HG03432 (cell line): Measurements from ENCODE around the gene CYBRD1.

Experiments
- ATAC-seq: cut with Tn5 transposase; IDR thresholded peaks from one replicate; pipeline ENCODE4 v1.9.1; 2021; ENCODE audit warnings: mild to moderate bottlenecking, moderate library complexity; ENCODE audit not compliant: unreplicated experiment

Gene CYBRD1

DNA sequence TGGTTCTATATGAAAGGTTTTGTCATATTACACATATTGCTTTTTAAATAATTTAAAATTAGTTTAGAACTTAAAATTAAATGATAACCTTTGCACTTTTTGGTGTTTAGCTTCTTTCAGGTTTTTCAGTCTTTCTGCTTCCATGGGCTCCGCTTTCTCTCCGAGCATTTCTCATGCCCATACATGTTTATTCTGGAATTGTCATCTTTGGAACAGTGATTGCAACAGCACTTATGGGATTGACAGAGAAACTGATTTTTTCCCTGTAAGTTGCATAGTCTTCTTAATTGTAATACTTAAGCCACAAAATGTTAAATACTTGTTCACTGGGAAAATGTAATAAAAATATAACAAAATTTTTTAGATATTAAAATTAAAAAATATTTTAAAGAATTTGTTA, 31.0 kb downstream of the CYBRD1 start:
- no peak for ATAC-seq

GRCh38 chr2:171553858-171554257, 31.6 kb downstream of the CYBRD1 start:
- no peak for ATAC-seq

- ATAC-seq, result no peak
These were observed 32.8 kb downstream of the CYBRD1 start for GRCh38 chr2:171554991-171555615.

GRCh38 chr2:171557363-171557762, 35.1 kb downstream of the CYBRD1 start:
- no peak for ATAC-seq

DNA sequence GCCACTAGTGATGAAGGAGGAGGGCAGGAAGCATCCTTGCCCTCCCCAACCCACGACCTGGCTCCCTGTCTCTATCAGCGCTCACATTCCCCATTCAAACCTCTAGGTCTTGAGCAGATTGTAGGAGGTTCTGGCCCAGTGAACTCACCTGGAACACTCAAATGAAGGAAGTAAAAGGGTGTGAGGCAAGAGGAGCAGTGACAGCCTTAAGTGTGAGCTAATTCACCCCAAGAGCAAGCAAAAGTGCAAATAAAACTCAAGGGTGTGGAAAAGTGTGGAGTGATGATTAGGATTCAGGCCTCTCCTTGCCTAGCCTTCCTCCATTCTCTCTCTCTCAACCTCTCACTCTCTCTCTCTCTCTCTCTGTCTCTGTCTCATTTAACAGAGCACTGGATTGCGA, 41.0 kb downstream of the CYBRD1 start:
- no peak for ATAC-seq

DNA sequence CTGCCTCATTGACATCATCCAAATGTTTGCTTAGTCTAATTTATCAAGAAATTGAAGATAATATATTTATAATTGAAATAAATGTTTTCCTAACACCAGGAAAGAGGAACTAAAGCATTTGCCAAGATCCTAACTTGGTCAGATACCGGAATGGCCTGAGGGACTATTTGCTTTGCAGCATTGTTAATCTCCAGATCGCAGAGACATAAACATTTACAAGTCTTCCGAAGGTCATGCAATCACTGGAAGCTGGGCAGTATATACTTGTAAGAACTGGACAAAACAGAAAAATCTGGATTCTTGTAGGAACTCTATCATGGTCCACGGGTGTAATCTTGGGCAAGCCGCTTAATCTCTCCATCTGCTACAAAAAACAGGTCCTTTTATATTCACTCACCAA, 42.2 kb downstream of the CYBRD1 start:
- no peak for ATAC-seq

DNA sequence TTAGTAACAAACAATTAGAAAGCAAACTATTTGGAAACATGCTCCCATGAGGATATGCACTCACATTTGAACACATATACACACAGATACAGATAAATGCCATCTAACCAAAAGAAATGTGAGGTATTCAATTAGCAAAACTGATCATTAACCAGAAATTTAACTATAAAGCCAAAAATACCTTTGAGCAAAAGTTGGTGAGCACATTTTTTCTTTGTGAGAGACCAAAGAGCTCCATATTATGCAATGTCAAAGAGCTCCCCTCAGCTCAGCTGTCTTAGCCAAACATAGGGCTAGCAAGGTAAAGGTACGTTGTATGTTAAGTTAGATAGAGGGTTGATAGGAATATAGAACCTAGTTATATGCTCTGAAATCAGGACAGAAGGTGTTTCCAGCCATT, 43.8 kb downstream of the CYBRD1 start:
- no peak for ATAC-seq

DNA sequence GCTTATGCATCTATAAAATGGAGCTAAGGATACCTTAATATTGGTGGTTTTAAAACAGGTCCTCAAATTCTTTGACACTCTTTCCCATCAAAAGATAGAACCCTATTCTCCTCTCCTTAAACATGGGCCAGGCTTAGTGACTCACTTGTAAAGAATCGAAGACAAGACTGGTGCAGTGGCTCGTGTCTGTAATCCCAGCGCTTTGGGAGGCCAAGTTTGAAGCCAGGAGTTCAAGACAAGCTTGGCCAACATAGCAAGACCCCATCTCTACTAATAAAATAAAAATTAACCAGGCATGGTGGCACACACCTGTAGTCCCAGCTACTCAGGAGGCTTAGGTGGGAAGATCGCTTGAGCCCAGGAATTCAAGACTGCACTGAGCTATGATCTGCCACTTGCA, 44.5 kb downstream of the CYBRD1 start:
- ATAC-seq, result no peak

GRCh38 chr2:171568089-171568488, 45.8 kb downstream of the CYBRD1 start:
- no peak for ATAC-seq

DNA sequence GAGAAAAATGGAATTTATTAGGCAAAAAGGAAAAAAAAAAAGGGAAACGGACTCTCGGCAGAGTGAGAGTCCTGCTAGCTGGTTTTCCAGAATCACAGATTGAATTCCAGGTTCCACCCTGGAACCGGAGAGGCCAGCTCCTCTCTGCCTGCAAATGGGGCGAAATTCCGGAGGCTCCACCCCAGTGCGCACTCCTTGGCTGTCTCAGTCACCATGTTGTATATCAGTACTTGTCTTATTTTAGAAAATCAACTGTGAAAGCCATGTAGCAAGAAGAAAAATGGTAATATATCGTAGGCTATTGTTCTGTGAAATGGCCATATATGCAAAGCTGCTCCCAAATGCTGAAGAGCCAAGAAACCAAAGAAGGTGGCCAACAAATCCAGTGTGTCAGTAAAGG, 49.4 kb downstream of the CYBRD1 start:
- no peak for ATAC-seq

- peak; percentile 96 for ATAC-seq
These were observed 52.0 kb downstream of the CYBRD1 start for GRCh38 chr2:171574149-171574795.

DNA sequence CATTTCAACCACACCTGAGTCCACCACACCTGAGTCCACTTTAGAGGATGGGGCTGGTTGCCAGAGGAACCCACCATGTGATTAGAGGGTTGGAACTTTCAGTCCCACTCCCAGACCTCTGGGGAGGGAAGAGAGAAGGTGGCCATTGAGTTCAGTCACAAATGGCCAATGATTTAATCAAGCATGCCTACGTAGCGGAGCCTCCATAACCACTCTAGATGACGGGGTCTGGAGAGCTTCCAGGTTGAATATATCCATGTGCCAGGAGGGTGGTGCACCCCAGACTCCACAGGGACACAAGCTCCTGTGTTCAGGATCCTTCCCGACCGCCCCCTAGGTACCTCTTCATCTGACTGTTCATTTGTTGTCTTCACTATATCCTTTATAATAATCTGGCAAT, 53.3 kb downstream of the CYBRD1 start:
- ATAC-seq, result no peak

DNA sequence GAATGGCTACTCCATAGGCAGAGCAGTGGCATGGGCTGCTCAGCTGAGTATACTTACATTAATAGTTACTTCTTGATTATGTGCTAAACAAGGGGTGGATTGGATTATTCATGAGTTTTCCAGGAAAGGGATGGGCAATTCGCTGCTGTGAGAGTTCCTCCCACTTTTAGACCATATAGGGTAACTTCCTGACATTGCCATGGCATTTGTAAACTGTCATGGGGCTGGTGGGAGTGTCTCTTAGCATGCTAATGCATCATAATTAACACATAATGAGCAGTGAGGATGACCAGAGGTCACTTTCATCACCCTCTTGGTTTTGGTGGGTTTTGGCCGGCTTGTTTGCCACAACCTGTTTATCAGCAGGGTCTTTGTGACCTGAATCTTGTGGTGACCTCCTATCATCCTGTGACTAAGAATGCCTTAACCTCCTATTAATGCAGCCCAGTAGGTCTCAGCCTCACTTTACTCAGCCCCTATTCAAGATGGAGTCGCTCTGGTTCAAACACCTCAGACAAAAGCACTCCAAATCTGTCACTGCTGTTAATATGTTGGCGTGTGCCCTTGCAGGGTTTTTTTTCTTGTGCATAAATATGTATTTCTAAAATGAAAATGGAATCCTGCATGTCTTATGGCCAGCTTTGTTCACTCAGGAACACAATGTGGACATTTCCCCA, 56.0 kb downstream of the CYBRD1 start:
- ATAC-seq, result no peak

DNA sequence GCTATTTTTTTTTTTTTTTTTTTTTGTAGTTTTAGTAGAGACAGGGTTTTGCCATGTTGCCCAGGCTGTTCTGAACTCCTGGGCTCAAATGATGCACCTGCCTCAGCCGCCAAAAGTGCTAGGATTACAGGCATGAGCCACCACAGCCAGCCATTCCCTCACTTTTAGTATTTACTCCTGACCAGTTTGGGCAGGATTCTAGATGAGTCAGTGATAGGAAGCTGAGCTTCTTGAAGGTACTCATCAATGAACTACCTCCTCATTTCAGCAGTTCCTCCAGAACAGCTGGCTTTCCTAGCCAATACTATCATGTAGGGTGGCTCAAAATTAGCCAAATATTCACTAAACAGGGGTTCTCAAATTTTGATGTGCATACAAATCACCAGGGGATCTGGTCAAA, 57.2 kb downstream of the CYBRD1 start:
- ATAC-seq, result no peak

GRCh38 chr2:171583566-171583965, 61.3 kb downstream of the CYBRD1 start:
- no peak for ATAC-seq

GRCh38 chr2:171584001-171584400, 61.7 kb downstream of the CYBRD1 start:
- no peak for ATAC-seq

DNA sequence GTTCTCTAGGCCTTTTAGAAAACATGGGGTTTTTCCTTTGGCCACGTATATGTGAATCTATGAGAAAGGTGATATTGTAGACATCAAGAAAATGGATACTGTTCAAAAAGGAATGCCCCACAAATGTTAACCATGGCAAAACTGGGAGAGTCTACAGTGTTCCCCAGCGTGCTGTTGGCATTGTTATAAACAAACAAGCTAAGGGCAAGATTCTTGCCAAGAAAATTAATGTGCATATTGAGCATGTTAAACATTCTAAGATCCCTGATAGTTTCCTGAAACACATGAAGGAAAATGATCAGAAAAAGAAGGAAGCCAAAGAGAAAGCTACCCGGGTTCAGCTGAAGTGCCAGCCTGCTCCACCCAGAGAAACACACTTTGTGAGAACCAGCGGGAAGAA, 64.9 kb downstream of the CYBRD1 start:
- ATAC-seq, result no peak

- ATAC-seq, result no peak
These were observed 65.3 kb downstream of the CYBRD1 start for GRCh38 chr2:171587567-171587966.

DNA sequence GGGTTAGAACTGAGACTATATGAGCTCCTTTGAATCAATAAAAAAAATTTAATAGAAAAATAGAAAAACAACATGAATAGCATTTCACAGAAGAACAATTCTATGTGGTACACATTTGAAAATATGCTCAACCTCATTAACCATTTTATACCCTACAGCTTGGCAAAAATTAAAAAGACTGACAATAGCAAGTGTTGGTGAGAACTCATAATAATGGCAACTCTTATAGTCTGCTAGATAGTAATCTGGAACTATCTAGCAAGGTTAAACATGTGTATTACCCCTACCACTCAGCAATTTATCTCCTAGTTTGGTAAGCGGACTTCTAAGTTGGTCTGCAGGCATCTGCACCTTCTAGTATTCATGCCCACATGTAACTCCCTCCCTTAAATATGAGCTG, 67.8 kb downstream of the CYBRD1 start:
- no peak for ATAC-seq

- ATAC-seq, result no peak
These were observed 69.8 kb downstream of the CYBRD1 start for GRCh38 chr2:171592036-171592555.

DNA sequence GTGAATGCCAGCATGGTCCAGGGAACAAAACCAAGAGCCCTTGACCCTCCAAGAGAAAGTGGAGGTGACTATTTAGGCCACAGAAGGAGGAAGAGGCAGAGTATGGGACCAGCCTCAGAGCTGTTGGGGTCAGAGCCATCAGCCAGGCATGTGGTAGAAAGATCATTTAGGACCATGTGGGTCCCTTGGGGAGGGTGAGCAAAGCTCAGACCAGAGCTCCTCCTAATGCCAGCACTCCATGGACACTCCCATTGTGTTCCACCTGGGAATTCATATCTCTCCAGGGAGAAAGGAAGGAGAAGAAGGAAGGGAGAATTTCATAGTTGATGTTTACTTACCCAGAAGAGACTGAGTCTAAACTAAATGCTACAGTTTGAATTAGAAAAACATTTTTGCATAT, 73.2 kb downstream of the CYBRD1 start:
- no peak for ATAC-seq

- no peak for ATAC-seq
These were observed 73.6 kb downstream of the CYBRD1 start for GRCh38 chr2:171595896-171596295.
